Measurements from ENCODE around the gene ARHGAP33.

DNA sequence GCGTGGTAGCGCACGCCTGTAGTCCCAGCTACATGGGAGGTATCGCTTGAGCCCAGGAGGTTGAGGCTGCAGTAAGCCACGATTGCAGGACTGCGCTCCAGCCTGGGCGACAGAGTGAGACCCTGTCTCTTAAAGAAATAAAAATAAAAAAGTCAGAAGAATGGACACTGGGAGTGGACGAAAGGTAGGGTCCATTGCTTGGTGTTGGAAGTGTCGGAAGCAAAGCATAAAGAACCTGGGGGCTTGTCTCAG, 392 bp upstream of the ARHGAP33 start:
- TF ChIP-seq, protein P1, sequence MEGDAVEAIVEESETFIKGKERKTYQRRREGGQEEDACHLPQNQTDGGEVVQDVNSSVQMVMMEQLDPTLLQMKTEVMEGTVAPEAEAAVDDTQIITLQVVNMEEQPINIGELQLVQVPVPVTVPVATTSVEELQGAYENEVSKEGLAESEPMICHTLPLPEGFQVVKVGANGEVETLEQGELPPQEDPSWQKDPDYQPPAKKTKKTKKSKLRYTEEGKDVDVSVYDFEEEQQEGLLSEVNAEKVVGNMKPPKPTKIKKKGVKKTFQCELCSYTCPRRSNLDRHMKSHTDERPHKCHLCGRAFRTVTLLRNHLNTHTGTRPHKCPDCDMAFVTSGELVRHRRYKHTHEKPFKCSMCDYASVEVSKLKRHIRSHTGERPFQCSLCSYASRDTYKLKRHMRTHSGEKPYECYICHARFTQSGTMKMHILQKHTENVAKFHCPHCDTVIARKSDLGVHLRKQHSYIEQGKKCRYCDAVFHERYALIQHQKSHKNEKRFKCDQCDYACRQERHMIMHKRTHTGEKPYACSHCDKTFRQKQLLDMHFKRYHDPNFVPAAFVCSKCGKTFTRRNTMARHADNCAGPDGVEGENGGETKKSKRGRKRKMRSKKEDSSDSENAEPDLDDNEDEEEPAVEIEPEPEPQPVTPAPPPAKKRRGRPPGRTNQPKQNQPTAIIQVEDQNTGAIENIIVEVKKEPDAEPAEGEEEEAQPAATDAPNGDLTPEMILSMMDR (IDR thresholded peaks at IDR 0.05; ENCODE audit: borderline replicate concordance, extremely low read depth, low read length, poor library complexity, severe bottlenecking): no peak
- no peak for TF ChIP-seq EZH2 (IDR thresholded peaks at IDR 0.05; ENCODE audit: borderline replicate concordance, low read depth, low read length, severe bottlenecking)

Measured in DND-41 (cell line).